HG02588 (cell line): ENCODE data around the gene UBE2J1.

Experiments
- ATAC-seq: cut with Tn5 transposase; IDR thresholded peaks from one replicate; pipeline ENCODE4 v1.9.1; 2021; ENCODE audit warnings: mild to moderate bottlenecking, moderate library complexity; ENCODE audit not compliant: unreplicated experiment

Gene UBE2J1

DNA sequence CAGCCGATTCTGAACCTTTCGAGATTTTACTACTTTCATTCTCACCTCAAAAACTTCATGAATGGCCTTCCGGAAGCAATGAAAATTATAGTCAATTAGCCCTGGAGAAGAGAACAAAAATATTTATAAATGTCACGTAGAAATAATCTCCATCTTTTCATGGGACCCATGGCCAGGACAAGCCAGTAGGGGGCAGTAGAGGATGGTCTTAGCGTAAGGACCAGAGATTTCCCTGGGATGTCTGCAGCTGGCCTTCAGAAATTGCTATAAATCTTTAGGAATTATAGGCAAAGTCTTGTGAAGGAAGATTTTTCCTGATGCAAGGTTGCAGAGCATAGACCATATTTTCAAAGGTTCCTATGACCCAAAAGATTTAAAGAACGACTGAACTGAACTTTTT lies 15.6 kb upstream of the UBE2J1 start:
- ATAC-seq, result no peak

DNA sequence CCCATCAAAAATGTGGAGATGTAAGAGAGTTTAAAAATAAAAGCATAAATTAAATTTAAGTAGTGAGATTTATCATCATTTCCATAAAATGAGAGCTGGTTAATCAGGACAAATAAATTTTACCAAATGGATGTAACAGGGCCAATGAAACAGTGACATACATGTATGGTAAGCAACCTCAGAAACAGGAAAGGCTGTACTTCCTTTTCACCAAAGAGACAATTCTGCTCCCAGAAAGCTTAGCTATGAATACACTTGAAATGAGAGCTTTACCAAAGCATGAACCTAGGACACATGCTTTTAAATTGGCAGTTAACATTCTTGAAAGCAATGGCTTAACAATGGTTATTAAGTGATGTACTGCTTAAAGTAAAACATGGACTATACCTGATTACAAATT lies 12.1 kb upstream of the UBE2J1 start:
- ATAC-seq, result no peak

DNA sequence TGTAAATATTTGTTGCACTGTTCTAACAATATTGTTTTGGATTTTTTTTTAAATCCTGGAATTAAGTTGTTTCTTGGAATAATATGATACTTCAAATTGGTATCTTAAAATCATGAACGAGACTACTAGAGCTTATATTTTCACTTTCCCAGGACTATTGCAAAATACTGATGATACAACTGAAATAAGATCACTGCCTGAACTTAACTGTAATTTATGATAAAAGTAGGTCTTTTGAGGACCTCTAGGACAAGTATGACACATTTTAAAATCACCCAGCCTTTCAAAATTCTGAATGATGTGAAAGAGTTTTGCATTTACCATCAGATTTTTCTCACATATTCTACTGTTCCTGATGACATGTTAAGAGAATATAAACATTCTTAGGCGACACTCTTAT lies 8.6 kb upstream of the UBE2J1 start:
- no peak for ATAC-seq

DNA sequence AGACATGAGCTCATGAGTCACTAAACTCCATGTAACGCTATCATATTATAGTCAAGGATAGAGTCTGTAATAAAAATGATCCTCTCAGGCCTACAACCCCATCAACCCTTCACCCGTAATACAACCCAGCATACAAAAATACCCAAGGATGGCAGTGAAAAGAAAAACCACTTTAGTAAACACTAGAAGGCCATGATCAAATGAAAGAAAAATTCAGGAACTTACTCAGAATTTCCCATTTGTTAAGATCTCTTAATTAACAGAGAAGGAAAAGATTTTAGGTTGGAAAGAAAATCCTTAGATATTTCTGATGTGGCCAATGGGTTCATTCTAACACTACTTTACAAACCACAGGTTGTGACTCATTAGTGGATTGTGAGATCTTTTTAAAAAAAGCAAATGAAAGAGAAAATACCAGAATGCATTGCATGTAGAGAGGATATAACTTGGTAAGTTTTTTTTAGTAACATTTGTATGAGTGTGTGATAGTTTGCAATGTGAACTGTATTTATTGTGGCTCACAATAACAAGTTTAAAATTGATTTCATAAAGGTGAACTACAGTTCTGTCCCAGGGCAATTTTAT lies 8.0 kb upstream of the UBE2J1 start:
- ATAC-seq, result peak; percentile 39

DNA sequence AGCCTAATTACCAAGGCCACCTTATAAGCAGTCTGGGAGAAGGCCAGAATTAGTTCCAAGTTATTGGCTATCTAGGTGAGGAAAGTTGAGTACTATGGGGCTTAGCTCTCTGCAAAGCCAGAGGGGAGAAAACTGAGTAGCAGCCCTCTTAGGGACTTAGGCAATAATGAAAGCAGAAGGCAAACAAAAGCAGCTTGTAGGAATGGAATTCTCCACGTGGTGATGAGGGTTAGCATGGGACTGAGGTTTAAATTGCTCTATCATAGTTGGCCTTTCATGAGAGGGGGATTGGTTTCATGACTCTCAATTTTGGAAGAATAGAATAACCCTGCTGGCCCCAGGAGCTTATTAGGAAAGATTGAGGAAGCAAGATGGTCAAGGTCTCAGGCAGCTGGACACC lies 7.0 kb upstream of the UBE2J1 start:
- ATAC-seq, result no peak

DNA sequence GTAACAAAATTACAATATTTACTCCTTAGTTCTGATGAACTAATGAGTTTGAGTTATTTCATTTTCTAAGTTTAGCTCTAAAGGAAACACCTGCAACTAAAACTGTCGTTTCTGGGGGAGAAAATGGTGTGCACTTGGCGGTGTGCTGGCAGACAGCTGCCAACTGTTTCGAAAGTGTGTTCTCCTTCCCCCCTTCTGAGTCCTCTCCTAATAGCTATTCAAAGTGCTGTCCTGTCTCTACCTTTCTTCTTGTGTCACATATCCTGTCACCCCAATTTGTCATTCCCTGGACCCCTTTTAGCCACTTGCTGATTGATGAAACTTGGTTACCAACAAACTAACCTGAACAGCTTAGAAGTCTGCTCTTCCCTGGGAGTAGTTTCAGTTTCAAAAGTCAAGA lies 4.9 kb upstream of the UBE2J1 start:
- ATAC-seq, result peak; percentile 48

DNA sequence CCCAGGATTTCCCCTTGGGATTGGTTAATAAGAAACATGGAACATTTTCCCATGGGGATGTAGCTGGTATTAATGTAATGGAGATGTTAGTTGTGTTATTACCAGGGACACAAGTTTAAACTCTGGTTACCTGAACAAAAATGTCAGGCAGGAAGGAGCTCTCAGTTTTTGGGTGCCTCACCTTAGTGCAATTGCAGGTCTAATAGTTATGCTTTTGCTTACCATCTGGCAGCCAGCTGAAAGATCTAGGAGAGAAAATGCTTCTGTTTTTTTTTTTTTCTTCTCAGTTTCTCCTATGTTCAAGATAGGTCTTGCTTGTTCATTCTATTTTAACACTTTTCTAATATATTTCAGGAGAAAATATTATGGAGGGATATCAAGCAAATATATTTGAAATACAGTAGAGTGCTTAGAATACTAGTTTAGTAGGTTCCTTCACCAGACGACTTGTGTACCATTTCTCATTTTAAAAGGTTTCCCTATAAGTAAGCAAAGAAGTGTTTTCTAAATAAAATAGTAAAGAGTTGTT lies 4.2 kb upstream of the UBE2J1 start:
- ATAC-seq, result no peak

DNA sequence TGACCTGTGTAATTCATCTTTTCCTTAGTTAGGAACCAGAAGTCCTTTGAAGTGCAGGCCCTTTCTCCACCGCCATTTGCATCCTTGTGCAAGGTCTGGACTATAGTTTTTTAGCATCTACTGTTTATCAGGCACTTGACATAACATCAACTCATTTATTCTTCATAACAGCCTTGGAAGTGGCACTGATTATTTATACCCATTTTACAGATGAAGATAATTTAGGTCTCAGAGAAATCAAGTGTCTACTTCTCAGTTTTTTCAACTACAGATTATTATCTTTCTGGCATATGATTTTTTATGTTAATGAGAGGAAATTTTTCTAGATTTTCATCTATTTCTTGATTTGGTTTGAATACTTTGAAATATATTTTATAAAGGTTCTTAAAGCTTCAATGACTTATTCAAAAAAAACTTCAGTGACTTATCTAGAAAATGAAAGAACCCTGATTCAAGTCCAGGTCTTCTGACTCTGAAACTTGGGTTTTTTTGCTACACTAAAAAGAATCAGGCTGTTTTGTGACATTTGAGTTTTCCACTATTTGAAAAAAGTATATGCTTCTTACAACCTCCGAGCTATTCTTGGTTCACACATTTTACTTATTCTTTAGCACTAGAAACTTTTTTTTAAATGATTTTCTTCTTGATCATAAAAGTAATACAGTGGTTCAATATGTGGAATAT lies 3.1 kb upstream of the UBE2J1 start:
- no peak for ATAC-seq

DNA sequence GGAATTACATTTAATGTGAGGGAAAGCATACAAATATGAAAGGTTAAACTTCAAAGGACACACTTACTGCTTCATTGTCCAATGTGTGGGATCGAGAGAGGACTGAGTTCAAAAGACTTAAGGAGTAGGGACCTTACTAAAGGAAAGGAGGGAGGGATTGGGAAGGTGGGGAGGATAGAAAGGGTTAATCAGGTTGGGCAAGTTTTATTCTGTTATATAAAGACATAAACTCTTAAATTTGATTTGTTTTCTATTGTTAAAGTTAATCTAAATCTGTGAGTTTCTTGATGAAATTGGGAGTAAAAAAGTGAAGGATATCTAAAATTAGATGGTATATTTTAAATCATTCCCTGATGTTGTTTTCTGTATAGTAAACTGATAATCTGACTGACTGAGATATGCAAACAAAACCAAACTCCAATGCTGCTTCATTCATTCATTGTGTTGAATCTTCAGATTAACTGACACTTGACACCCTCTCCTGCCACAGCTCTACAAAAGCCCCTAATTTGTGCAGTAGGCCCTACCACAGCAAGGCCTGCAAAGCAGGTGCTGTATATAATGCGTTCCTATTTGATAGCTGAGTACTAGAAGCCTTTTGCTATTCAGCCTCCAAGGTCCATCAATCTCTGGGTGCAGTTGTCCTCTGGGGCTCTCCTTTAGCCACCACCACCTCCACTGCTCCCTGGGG lies 1.3 kb upstream of the UBE2J1 start:
- ATAC-seq, result no peak

DNA sequence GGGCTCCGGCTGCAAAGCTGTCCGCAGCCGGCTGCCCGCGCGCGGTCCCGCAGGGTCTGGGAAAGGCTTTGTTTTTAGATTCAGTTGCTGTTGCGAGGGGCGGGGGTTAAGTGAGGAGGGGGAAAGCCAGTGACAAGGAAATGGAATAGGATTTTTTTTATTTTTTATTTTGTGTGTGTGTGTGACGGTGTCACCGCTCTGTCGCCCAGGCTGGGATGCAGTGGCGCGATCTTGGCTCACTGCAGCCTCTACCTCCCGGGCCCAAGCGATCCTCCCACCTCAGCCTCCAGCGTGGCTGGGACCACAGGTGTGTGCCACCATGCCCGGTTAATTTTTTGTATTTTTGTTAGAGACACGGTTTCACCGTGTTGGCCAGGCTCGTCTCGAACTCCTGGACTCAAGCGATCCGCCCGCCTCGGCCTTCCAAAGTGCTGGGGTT lies 615 bp upstream of the UBE2J1 start:
- no peak for ATAC-seq

DNA sequence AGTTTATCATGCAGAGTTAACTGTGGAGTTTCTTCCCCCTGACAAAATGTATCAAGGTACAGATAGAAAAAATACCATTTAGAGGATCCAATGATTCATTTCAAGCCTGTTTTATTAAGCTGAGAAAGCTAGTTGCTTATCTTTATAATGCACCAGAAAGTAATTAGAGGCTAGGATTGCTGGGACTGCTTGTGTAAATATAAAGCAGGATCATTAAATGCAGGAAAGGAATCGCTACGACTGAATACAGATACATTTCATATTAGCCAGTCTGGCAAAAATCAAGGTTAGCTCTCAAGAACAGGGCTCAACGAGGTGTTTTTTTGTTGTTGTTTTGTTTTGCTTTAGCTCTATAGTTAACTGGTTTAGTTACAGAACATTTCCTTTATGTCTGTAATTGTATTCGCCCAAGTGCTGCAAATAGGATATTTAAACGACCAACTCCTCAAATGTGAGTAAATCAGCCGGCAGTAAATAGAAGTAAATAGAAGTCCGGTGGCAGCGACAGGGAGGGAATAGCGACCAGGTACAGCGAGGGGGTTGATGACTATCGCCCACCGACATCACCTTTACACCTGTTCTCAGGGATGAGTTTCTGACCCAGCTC lies 748 bp downstream of the UBE2J1 start:
- no peak for ATAC-seq

DNA sequence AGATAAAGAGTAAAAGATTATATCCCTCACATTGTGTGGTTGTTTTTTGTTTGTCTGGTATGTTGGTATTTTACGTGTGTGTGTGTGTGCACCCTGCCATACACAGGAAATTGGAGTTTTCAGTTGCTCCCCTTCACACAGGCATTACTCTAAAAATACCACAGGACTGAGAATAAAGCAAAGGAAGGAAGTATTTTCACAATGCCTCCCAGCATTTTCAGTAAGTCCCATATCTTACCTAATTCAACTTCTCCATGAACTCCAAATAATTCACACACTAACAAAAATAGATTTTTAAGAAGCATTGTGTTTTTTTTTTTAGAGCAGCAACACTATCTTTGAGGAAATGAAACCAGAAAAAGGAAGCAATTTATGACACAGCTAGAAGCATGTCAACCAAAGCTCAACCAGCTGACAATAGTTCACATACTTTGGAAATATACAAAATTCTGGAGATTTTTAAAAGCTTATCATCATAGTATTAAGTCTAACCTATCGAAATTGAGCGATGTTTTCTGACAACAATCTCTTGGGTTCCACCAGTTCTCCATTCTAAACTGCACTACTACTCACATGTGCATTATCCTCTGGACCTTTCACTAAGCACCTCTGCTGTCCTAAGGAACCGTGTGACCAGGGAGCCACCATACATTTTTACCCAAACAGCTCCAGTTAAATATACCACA lies 2.1 kb downstream of the UBE2J1 start:
- no peak for ATAC-seq

DNA sequence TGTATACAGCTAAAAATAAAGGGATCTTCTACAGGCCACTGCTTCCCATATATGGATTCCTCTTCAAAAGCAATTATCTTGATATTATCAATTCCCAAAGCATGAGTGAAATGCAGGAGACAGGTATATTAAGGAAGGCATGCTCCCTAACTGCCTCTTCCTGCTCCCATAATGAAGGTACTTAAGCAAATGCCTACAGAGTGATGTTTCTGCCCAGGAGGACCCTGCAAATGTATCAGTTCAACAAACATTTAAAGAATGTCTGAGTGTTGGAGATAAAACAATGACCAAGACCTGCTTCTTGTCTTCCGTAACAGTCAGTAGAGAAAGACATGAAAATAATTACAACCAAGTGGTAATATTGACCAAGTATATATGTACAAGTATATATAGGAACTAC lies 4.2 kb downstream of the UBE2J1 start:
- ATAC-seq, result no peak

DNA sequence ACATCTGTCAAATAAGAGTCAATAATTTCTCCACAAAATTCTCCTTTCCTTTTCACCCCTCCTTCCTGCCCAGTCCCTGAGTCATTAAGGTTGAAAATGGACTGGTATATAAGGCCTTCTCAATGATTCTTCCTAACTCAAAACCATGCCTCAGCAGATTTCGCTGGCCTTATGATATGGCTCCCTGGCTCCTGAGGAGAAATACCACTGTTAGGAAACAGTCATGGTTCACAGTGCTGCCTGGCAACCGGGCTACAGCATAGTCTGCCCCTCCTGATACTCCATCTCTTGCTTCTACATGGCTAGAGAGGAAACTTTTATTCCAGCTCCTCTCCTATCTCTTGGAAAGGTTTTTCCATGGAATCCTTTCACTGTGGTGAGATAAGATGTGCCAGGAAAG lies 4.7 kb downstream of the UBE2J1 start:
- no peak for ATAC-seq

DNA sequence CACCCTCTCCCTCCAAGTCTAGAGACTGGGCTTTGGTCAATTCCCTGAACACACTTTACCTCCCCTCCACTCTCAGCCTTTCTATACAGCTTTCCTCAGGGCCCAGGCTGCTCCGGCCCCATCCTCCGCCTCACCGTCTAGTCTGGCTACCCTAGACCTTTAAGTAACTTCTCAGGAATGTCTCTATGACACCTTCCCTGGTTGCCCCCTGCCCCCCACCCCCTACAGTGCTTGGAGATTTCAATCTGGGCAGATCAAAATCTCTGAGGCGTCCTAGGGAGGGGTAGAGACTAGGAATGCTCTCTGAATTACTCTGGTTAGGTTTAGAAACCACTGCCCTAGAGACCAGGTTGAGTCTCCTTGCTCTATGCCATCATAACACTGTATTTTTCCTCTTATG lies 6.1 kb downstream of the UBE2J1 start:
- no peak for ATAC-seq

DNA sequence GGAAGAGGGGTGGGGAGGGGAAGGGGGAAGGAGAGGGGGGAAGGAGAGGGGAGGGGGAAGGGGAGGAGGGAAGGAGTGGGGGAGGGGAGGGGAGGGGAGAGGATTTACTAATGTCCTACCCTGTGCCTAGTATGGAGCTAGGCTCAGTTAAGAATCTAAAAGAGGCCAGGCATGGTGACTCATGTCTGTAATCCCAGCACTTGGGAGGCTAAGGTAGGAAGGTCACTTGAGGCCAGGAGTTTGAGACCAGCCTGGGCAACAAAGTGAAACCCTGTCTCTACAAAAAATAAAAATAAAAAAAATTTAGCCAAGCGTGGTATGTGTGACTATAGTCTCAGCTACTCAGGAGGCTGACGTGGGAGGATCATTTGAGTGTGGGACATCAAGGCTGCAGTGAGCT lies 13.0 kb downstream of the UBE2J1 start:
- no peak for ATAC-seq

DNA sequence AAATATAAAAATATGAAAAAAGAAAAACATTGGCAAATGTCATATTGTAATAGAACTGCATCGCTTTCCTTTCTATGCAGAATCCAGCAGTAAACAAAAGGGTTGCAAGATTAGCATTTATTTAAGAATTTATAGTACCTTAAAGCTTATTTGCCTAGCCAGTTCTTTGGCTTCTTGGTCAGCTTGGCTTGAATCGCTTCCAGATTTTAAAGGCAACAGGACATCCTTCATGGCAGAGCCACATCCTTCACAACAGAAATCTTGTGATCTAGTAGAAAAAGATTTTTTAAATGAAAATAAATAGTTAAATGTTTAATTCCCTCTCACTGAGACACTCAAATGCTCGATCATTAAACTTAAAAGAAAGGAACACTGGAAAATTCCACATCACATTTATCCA lies 17.4 kb downstream of the UBE2J1 start:
- ATAC-seq, result no peak

DNA sequence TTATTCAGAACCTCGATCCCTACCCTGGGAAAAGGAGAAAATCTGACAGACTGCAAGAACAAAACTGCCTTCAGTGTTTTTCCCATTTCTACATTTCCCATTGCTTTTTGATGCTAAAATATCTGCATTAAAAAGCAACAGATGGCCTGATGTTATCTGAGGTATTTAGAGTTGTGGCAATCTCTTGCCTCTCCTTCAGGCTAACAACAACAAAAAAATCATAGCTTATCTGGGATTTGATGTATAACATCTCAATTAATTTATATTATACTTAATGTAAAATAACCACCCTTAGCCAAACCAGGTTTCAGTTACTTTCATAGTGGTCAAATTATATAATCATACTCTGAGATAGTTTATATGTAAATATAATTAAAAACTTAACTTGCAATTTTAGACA lies 21.6 kb downstream of the UBE2J1 start:
- no peak for ATAC-seq

DNA sequence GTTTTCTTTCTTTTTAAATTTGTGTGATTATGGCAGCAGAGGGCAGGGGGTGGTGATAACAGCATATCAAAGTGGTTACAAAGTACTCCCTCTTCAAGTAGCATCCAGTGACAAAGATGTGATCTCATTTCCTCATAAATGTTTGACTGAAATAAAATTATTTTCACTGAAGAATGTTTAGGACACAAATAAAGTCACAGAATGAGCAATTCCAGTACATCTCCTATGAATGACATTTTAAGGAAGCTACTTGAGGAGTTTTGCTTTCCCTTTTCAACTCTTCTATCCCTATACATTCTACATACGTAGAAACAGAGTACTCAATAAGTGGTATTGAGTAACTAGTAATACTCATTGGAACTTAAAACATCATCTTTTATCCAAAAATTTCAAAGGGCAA lies 23.5 kb downstream of the UBE2J1 start:
- ATAC-seq, result no peak

DNA sequence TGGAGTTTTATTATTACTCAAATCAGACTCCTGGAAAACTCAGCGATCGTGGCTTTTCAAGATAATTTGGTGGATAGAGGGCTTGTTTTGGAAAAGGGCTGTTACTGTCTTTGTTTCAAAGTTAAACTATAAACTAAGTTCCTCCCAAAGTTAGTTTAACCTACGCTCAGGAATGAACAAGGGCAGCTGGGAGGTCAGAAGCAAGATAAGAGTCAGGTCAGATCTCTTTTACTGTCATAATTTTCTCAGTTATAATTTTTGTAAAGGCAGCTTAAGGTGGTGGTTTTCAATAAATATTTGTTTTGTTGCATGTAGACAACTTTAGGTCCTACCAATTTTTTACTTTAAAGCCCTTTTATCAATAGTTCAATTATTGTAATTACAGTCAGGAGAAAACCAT lies 28.2 kb downstream of the UBE2J1 start:
- no peak for ATAC-seq

DNA sequence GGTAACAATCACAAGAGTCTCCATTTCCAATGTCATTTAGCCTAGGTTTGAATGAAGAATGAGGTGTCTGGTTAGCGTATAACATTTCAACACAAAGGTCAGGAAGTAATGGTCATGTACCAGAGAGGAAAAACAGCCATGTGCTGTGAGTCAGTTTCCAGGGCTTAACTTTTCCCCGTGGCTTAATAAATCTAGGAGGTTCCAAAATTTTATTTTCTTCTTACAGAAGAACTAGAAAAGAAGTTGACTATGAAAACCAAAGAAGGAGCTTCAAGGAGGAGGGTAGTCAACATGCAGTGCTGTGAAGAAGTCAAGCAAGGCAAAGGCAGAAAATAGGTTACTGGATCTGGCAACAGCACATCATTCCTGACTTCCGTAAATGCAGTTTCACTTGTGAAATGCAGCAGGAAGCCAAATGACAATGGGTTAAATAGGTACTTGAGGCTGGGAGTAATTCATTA lies 29.0 kb downstream of the UBE2J1 start:
- no peak for ATAC-seq
